Right lobe of liver (tissue), 4 donors: ENCODE data around the gene SPOCK2.

Experiments used
- POLR2A ChIP-seq: fragments of 450-650 bp; IDR thresholded peaks from one replicate; pipeline ENCODE4 v1.6.1; 2017; ENCODE audit warnings: antibody characterized with exemption, mild to moderate bottlenecking
- TF ChIP-seq, protein P1 (sequence below), 4 donors: fragments of 200-600 bp in 3 of 4; fragments of 450-650 bp in 1 of 4; IDR thresholded peaks; one replicate each; pipeline versions ENCODE4 v1.5.1 to v1.8.0; 2016 to 2022; ENCODE audit warnings: antibody characterized with exemption in 4 of 4, mild to moderate bottlenecking in 2 of 4
- donor health status: DM: no; HTN: no; CAD: no.
- donor health status: DM: no; HTN: no; CAD: no.
- donor health status: DM: no; HTN: yes; CAD: no.

DNA sequence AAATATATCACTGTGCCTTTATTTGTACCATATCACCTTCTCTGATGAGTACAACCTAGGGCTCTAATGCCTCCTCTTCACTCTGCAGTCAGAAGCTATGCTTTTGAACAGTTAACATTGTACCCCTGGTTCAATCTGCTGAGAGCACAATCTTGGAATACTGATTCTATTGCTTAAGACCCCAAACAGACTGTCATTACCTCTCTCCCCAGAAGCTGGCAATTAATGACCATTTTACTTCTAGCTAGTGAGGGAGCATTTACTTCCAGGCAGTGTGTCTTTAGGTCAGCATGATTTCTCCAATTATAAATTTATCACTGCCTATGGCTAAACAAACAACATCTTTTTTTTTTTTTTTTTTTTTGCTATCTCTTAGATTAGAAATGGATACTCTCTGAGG, 36.0 kb upstream of the SPOCK2 start:
- TF ChIP-seq POLR2A: no peak
- TF ChIP-seq, protein P1, sequence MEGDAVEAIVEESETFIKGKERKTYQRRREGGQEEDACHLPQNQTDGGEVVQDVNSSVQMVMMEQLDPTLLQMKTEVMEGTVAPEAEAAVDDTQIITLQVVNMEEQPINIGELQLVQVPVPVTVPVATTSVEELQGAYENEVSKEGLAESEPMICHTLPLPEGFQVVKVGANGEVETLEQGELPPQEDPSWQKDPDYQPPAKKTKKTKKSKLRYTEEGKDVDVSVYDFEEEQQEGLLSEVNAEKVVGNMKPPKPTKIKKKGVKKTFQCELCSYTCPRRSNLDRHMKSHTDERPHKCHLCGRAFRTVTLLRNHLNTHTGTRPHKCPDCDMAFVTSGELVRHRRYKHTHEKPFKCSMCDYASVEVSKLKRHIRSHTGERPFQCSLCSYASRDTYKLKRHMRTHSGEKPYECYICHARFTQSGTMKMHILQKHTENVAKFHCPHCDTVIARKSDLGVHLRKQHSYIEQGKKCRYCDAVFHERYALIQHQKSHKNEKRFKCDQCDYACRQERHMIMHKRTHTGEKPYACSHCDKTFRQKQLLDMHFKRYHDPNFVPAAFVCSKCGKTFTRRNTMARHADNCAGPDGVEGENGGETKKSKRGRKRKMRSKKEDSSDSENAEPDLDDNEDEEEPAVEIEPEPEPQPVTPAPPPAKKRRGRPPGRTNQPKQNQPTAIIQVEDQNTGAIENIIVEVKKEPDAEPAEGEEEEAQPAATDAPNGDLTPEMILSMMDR (IDR thresholded peaks at IDR 0.05): no peak
